Mesendoderm (in vitro differentiated cells): ENCODE data around the gene SHROOM3.

ENCODE experiments used
- DNase-seq: peaks from one replicate; pipeline ENCODE4 v3.0.0; 2013
- H2AK5ac ChIP-seq: 2 replicates; pipeline ENCODE4 v1.6.1; 2013; ENCODE audit warnings: low read length, inconsistent platforms
- H2BK120ac ChIP-seq: 2 replicates; pipeline ENCODE4 v1.6.1; 2013; ENCODE audit warnings: low read depth, mild to moderate bottlenecking, low read length, moderate library complexity, mixed read lengths
- H2BK15ac ChIP-seq: replicated peaks from 2 replicates; pipeline ENCODE4 v1.6.1; 2013; ENCODE audit warnings: low read depth, mild to moderate bottlenecking, moderate library complexity
- H2BK5ac ChIP-seq: 2 replicates; pipeline ENCODE4 v1.6.1; 2013; ENCODE audit warnings: low read length, inconsistent platforms
- H3K18ac ChIP-seq: 2 replicates; pipeline ENCODE4 v1.6.1; 2013; ENCODE audit warnings: mild to moderate bottlenecking, low read length, mixed read lengths
- H3K23ac ChIP-seq: one replicate; pipeline ENCODE4 v1.6.1; 2013; ENCODE audit warnings: low read length
- H3K27ac ChIP-seq: 2 replicates; pipeline ENCODE4 v1.5.1; 2013; ENCODE audit warnings: low read depth, mild to moderate bottlenecking, inconsistent platforms, low read length, moderate library complexity
- H3K27me3 ChIP-seq: 2 replicates; pipeline ENCODE4 v1.6.1; 2013; ENCODE audit warnings: low read length, control low read depth, mild to moderate bottlenecking, inconsistent platforms; ENCODE audit not compliant: insufficient read depth, poor library complexity
- H3K36me3 ChIP-seq: 2 replicates; pipeline ENCODE4 v1.6.1; 2013; ENCODE audit warnings: low read length, inconsistent platforms; ENCODE audit not compliant: control insufficient read depth, insufficient read depth
- H3K4ac ChIP-seq: one replicate; pipeline ENCODE4 v1.6.1; 2013; ENCODE audit warnings: low read depth, mild to moderate bottlenecking, low read length, moderate library complexity
- H3K4me1 ChIP-seq: 2 replicates; pipeline ENCODE4 v1.6.1; 2013; ENCODE audit warnings: low read depth, low read length, inconsistent platforms; ENCODE audit not compliant: control insufficient read depth
- H3K4me2 ChIP-seq: 2 replicates; pipeline ENCODE4 v1.6.1; 2013; ENCODE audit warnings: low read length
- H3K4me3 ChIP-seq: 2 replicates; pipeline ENCODE4 v1.5.1; 2013; ENCODE audit warnings: mild to moderate bottlenecking, low read length
- H3K56ac ChIP-seq: one replicate; pipeline ENCODE4 v1.6.1; 2013; ENCODE audit warnings: low read length
- H3K79me1 ChIP-seq: 2 replicates; pipeline ENCODE4 v1.6.1; 2013; ENCODE audit warnings: low read length, inconsistent platforms
- H3K79me2 ChIP-seq: 2 replicates; pipeline ENCODE4 v1.6.1; 2013; ENCODE audit warnings: mild to moderate bottlenecking, low read length; ENCODE audit not compliant: control insufficient read depth, insufficient read depth
- H3K9ac ChIP-seq: 2 replicates; pipeline ENCODE4 v1.6.1; 2013; ENCODE audit warnings: low read length, inconsistent platforms
- H4K5ac ChIP-seq: one replicate; pipeline ENCODE4 v1.6.1; 2013; ENCODE audit warnings: low read length
- H4K8ac ChIP-seq: one replicate; pipeline ENCODE4 v1.6.1; 2013; ENCODE audit warnings: low read depth, mild to moderate bottlenecking, control low read depth, low read length, moderate library complexity
- WGBS: extraction: QIAGEN DNeasy Blood & Tissue Kit; methylation state at CpG from one replicate; pipeline ENCODE4 v1.1.7; 2013; ENCODE audit warnings: low lambda C conversion rate, missing lambda C conversion rate; ENCODE audit not compliant: insufficient coverage; ENCODE audit errors: extremely low coverage; 5-methylcytosine and 5-hydroxymethylcytosine counted together

Gene SHROOM3

DNA sequence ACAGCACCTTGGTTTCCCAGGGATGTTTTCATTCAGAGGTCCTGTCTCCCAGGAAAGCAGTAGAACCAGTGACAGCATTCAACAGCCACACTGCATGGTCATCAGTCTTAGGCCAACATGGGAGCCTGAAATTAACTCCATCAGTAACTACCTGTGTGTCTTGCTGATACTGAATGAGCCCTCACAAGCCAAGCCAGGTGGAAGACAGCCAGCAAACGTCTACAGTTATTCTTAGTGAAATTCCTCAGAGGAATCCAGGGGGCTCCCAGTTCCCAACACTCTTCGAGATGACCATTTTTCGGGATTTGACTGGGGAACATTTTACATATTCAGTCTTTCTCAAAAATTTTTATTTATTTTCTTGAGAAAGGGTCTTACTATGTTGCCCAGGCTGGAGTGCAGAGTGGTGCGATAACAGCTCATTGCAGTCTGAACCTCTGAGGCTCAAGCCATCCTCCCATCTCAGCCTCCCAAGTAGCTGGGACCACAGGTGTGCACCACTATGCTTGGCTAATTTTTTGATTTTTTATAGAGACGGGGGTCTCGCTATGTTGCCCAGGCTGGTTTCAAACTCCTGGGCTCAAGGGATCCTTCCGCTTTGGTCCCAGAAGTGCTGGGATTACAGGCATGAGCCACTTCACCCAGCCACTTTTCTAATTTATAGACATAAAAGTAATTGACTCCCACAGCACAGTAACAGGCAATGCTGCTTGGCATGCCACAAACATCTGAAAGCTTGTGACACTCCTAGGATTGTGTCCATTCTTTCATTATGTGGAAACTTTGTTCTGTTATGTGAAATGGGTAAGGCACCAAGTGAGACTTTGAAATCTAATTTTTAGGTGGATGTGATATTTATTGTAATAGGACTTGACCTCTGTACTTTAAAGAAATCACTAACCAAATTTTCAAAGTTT, 346.0 kb downstream of the SHROOM3 start:
- peak overlapping the region; percentile 91 for H3K4ac ChIP-seq
- peak overlapping the region; percentile 92 for H3K18ac ChIP-seq
- H3K4me1 ChIP-seq = peaks cover 2% of the 10 kb centered on the region
- peak overlapping the region; percentile 93 for H2BK120ac ChIP-seq
- H2AK5ac ChIP-seq = no peak overlapping the region
- H3K23ac ChIP-seq = no peak overlapping the region
- H4K5ac ChIP-seq = no peak overlapping the region
- no peak overlapping the region for H3K4me2 ChIP-seq
- H3K56ac ChIP-seq = no peak overlapping the region
- H3K4me3 ChIP-seq = no peak overlapping the region
- H3K9ac ChIP-seq = no peak overlapping the region
- no peak overlapping the region for H2BK5ac ChIP-seq
- H3K79me2 ChIP-seq = no peaks in the 10 kb centered on the region
- H3K27ac ChIP-seq = no peak overlapping the region
- peak overlapping the region; percentile 80 for H2BK15ac ChIP-seq
- WGBS = no CpG with 5 or more reads among the region's 7 CpGs
- DNase-seq = no peak
- H3K27me3 ChIP-seq = no peaks in the 10 kb centered on the region
- H3K79me1 ChIP-seq = no peaks in the 10 kb centered on the region
- no peaks in the 10 kb centered on the region for H3K36me3 ChIP-seq
- peak overlapping the region; percentile 83 for H4K8ac ChIP-seq

DNA sequence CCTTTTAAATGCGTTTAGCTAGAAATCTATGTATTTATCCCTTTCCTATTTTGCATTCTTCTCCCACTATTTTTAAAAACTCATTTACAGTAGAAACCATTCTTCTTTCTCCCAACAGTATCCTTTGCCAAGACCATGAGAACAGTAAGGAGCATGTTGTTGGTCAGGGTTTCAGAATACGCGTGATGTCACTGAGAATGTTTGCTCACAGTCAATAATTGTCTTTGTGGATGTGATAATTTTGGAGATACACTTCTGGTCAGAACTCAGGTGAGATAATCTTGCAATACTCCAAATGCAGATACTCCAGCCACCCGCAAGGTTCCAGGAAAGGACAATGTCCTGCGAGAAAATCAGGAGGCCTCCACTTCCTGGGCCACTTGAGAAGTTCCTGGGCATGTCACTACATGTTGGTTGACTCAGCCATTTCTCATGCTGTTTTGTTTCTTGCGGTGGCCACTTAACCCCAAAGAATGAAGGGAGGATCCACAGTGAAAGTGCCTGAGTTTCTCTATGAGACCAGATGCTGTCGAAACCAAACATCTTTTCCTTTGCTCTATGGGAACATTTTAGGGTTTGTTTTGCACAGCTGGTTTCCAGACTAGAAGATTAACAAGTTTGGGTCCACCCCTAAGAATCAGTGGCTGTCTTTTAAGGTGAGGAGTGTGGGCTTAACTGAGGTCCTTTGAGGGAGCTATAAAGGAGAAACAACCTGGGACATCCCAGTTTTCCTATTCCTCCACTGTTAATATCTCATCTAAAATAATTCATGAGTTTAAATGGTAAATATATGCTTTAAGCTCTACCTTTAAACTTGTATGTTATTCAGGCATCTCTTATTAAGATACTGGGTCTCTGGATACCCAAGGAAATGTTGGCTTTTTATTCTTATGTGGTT, 346.9 kb downstream of the SHROOM3 start:
- peak overlapping the region; percentile 3 for H3K18ac ChIP-seq
- no CpG with 5 or more reads among the region's 7 CpGs for WGBS
- H4K5ac ChIP-seq = no peak overlapping the region
- H2AK5ac ChIP-seq = no peak overlapping the region
- DNase-seq = peak; percentile 72
- no peak overlapping the region for H2BK15ac ChIP-seq
- peaks cover 2% of the 10 kb centered on the region for H3K4me1 ChIP-seq
- no peak overlapping the region for H3K23ac ChIP-seq
- H3K4me2 ChIP-seq = no peak overlapping the region
- H2BK5ac ChIP-seq = no peak overlapping the region
- H3K79me1 ChIP-seq = peaks cover under 1% of the 10 kb centered on the region
- peak overlapping the region; percentile 39 for H3K27ac ChIP-seq
- peak overlapping the region; percentile 82 for H2BK120ac ChIP-seq
- no peak overlapping the region for H3K56ac ChIP-seq
- H3K4me3 ChIP-seq = no peak overlapping the region
- H3K4ac ChIP-seq = peak overlapping the region; percentile 95
- H3K9ac ChIP-seq = no peak overlapping the region
- H3K79me2 ChIP-seq = peaks cover under 1% of the 10 kb centered on the region
- H4K8ac ChIP-seq = no peak overlapping the region
- no peaks in the 10 kb centered on the region for H3K36me3 ChIP-seq
- H3K27me3 ChIP-seq = no peaks in the 10 kb centered on the region

DNA sequence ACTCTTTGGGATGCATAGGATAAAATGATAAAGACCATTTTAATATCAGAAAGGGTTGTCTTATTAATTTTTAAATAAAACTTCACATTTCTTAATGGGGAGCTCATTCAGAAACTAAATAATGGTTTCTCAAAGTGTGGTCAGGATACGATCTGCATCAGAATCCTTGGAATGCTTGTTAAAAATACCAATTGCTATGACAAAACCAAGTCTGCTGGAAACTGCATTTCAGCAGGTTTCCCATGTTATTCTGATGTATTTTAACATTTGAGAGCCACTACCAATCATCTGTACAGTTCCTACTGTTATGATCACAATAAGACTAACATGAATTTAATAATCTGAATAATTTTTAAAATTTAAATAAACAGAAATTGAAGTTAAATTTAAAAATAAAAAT, 347.8 kb downstream of the SHROOM3 start:
- DNase-seq = peak; percentile 84
- Histone ChIP-seq H3K56ac (no peak overlapping the region), H3K79me2 (peaks cover 1% of the 10 kb centered on the region), H4K8ac (no peak overlapping the region), H3K79me1 (peaks cover 4% of the 10 kb centered on the region), H3K36me3 (no peaks in the 10 kb centered on the region), H4K5ac (no peak overlapping the region), H2BK120ac (no peak overlapping the region), H3K4ac (no peak overlapping the region), H3K27me3 (no peaks in the 10 kb centered on the region), H3K18ac (no peak overlapping the region), H3K4me1 (peaks cover 2% of the 10 kb centered on the region), H3K23ac (no peak overlapping the region), H2AK5ac (no peak overlapping the region), H2BK15ac (no peak overlapping the region), H2BK5ac (no peak overlapping the region), H3K27ac (no peak overlapping the region), H3K4me2 (no peak overlapping the region), H3K4me3 (no peak overlapping the region), H3K9ac (no peak overlapping the region)
- WGBS = no CpG with 5 or more reads among the region's 1 CpG

DNA sequence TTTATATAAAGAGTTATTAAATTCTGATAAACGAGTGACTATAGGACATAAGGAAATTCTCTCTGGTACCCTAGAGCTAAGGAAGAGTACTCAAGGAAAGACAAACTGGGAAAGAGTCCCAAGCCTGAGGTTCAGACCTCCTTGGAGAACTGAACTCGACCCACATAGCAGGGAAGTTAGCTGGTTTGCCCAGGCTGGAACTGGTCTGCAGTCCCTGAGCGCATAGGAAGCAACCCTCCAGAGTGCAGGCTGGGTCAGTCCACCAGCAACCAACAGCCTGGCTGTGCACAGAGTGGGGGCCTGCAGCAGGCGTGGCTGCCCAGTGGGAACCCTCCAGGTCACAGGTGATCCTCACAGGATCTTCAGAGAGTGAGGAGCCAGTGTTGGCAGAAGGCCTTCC, 348.8 kb downstream of the SHROOM3 start:
- peak overlapping the region; percentile 43 for H3K18ac ChIP-seq
- no peak overlapping the region for H3K27ac ChIP-seq
- H2BK15ac ChIP-seq = no peak overlapping the region
- H4K5ac ChIP-seq = no peak overlapping the region
- H2BK120ac ChIP-seq = no peak overlapping the region
- H4K8ac ChIP-seq = no peak overlapping the region
- peaks cover 6% of the 10 kb centered on the region for H3K79me1 ChIP-seq
- peaks cover 1% of the 10 kb centered on the region for H3K79me2 ChIP-seq
- H2BK5ac ChIP-seq = peak overlapping the region; percentile 37
- H3K4me1 ChIP-seq = peaks cover 2% of the 10 kb centered on the region
- DNase-seq = peak; percentile 59
- H3K27me3 ChIP-seq = no peaks in the 10 kb centered on the region
- peak overlapping the region; percentile 73 for H3K4ac ChIP-seq
- H3K4me2 ChIP-seq = no peak overlapping the region
- H3K36me3 ChIP-seq = no peaks in the 10 kb centered on the region
- H3K56ac ChIP-seq = no peak overlapping the region
- no peak overlapping the region for H3K4me3 ChIP-seq
- WGBS = no CpG with 5 or more reads among the region's 4 CpGs
- H3K9ac ChIP-seq = no peak overlapping the region
- peak overlapping the region; percentile 35 for H2AK5ac ChIP-seq
- H3K23ac ChIP-seq = no peak overlapping the region

DNA sequence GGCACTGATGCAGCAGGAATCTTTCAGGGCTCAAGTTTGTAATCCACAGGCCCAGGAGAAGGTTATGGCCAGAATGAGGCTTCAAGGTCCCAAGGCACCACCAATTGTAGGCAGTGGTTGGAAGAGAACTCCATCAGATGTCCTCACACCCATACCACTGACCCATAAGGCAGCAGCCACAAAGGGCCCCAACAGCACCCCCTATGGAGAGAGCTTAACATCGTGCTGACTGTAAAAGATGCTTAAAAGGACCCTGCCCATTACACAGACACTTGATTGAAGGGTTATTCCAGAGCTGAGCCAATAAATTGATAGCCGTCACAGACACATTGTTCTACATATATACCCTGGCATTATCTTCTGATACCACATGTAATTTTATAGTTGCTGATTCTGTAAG, 349.2 kb downstream of the SHROOM3 start:
- no CpG with 5 or more reads among the region's 2 CpGs for WGBS
- Histone ChIP-seq H3K4me2 (no peak overlapping the region), H3K9ac (no peak overlapping the region), H2BK15ac (no peak overlapping the region), H3K18ac (peak overlapping the region; percentile 43), H3K27me3 (no peaks in the 10 kb centered on the region), H3K4me1 (peaks cover 2% of the 10 kb centered on the region), H2BK120ac (no peak overlapping the region), H3K36me3 (no peaks in the 10 kb centered on the region), H2BK5ac (no peak overlapping the region), H4K8ac (no peak overlapping the region), H2AK5ac (no peak overlapping the region), H3K79me1 (peaks cover 6% of the 10 kb centered on the region), H3K79me2 (peaks cover 1% of the 10 kb centered on the region), H3K27ac (no peak overlapping the region), H3K4me3 (no peak overlapping the region), H3K4ac (peak overlapping the region; percentile 73), H4K5ac (no peak overlapping the region), H3K56ac (no peak overlapping the region), H3K23ac (no peak overlapping the region)
- DNase-seq = peak; percentile 73
